HCT116 (cell line): ENCODE measurements around the gene KRT83. TPM values are rescaled to one million over a fixed set of nuclear protein-coding genes. Genes with fewer than 3 reads are reported as not detected.

Experiments used
- ATAC-seq: fragments of 200-7000 bp; cut with Tn5 transposase; 2 replicates; pipeline ENCODE4 v1.9.1; 2020; ENCODE audit warnings: mild to moderate bottlenecking, moderate library complexity
- BruUV-seq: library from RNA; stranded (reverse); fragments of 400-500 nt; replicated peaks from 2 replicates; lab custom pipeline; 2021; lab: Mats Ljungman, UMichigan
- CTCF ChIA-PET: fragments of 300-600 bp; sonication (Branson Sonifier 250); formaldehyde crosslinking; loops from one replicate; lab custom pipeline; 2021; ENCODE audit warnings: antibody characterized with exemption; lab: Charles Lee
- POLR2A ChIA-PET: fragments of 300-600, 350-600 bp; sonication (Branson Sonifier 250); formaldehyde crosslinking; loops from one replicate; lab custom pipeline; 2021; ENCODE audit warnings: antibody characterized with exemption; lab: Charles Lee
- RAD21 ChIA-PET, 2 experiments: fragments of 300-600 bp; sonication (Branson Sonifier 250); formaldehyde crosslinking; loops; one replicate each; lab custom pipeline; 2023; ENCODE audit warnings: low total read pairs in 2 of 2; ENCODE audit not compliant: uncharacterized antibody in 2 of 2, unreplicated experiment in 2 of 2, low non-redundant PET in 1 of 2; lab: Charles Lee
- DNase-seq: peaks from one replicate; pipeline ENCODE4 v3.0.0-alpha.2; 2010; ENCODE audit warnings: low read depth, low spot score
- H2AFZ ChIP-seq: fragments of 200-600 bp; shearing (Covaris generic), sonication (generic); 2 replicates; pipeline ENCODE4 v1.6.1; 2017; ENCODE audit warnings: low read depth, mixed run types, mixed read lengths, antibody characterized with exemption, low read length; ENCODE audit not compliant: poor library complexity, severe bottlenecking
- H3K27ac ChIP-seq: 2 replicates; pipeline ENCODE4 v1.5.1; 2012; ENCODE audit warnings: low read depth, low read length
- H3K27me3 ChIP-seq: fragments of 200-600 bp; sonication (generic); 2 replicates; pipeline ENCODE4 v1.6.1; 2016; ENCODE audit warnings: mixed run types, low read length, mixed read lengths; ENCODE audit not compliant: insufficient read depth
- H3K36me3 ChIP-seq, 2 experiments: fragments of 200-500 bp in 1 of 2; fragments of 200-600 bp in 1 of 2; sonication (Bioruptor generic) in 1 of 2; sonication (generic) in 1 of 2; 2 replicates each; pipeline versions ENCODE4 v1.5.1 to v1.6.1; 2014 to 2016; ENCODE audit warnings: low read length in 2 of 2, inconsistent platforms in 1 of 2, mixed read lengths in 1 of 2, mixed run types in 1 of 2; ENCODE audit not compliant: insufficient read depth in 2 of 2, control insufficient read depth in 1 of 2
- H3K4me1 ChIP-seq, 2 experiments: fragments of 200-600 bp in 1 of 2; sonication (generic) in 1 of 2; 2 replicates each; pipeline versions ENCODE4 v1.5.1 to v1.6.1; 2012 to 2017; ENCODE audit warnings: low read length in 2 of 2, inconsistent platforms in 1 of 2, mild to moderate bottlenecking in 1 of 2, mixed read lengths in 1 of 2, mixed run types in 1 of 2, moderate library complexity in 1 of 2; ENCODE audit not compliant: insufficient read depth in 2 of 2, control insufficient read depth in 1 of 2
- H3K4me2 ChIP-seq: fragments of 200-600 bp; sonication (generic); 2 replicates; pipeline ENCODE4 v1.6.1; 2017; ENCODE audit warnings: mixed run types, low read length, mixed read lengths
- H3K4me3 ChIP-seq, 2 experiments: fragments of 200-600 bp in 1 of 2; sonication (generic) in 1 of 2; replicated peaks in 1 of 2; 2 replicates each; pipeline ENCODE4 v1.5.1; 2011 to 2016; ENCODE audit warnings: low read length in 2 of 2, control low read depth in 1 of 2, low read depth in 1 of 2, mild to moderate bottlenecking in 1 of 2, mixed read lengths in 1 of 2, mixed run types in 1 of 2
- H3K79me2 ChIP-seq: fragments of 200-600 bp; sonication (generic); 2 replicates; pipeline ENCODE4 v1.6.1; 2017; ENCODE audit warnings: mild to moderate bottlenecking, mixed run types, low read length, moderate library complexity, mixed read lengths; ENCODE audit not compliant: insufficient read depth
- H3K9ac ChIP-seq: fragments of 200-600 bp; sonication (generic); 2 replicates; pipeline ENCODE4 v1.6.1; 2016; ENCODE audit warnings: low read length, mixed read lengths
- H3K9me2 ChIP-seq: fragments of 200-600 bp; sonication (generic), shearing (Covaris generic); 2 replicates; pipeline ENCODE4 v1.6.1; 2017; ENCODE audit warnings: mixed run types, mild to moderate bottlenecking, moderate library complexity; ENCODE audit not compliant: insufficient read depth
- H3K9me3 ChIP-seq, 2 experiments: fragments of 200-500 bp in 1 of 2; fragments of 200-600 bp in 1 of 2; sonication (Bioruptor generic) in 1 of 2; sonication (generic) in 1 of 2; 2 replicates each; pipeline ENCODE4 v1.6.1; 2014 to 2017; ENCODE audit warnings: low read length in 2 of 2, mixed read lengths in 2 of 2, inconsistent platforms in 1 of 2, low read depth in 1 of 2, mild to moderate bottlenecking in 1 of 2, mixed run types in 1 of 2, moderate library complexity in 1 of 2; ENCODE audit not compliant: control insufficient read depth in 1 of 2, insufficient read depth in 1 of 2
- H4K20me1 ChIP-seq: fragments of 200-600 bp; sonication (generic), shearing (Covaris generic); 2 replicates; pipeline ENCODE4 v1.6.1; 2017; ENCODE audit warnings: mixed run types, mild to moderate bottlenecking, moderate library complexity; ENCODE audit not compliant: insufficient read depth
- EGR1 ChIP-seq: IDR thresholded peaks from 2 replicates; pipeline ENCODE4 v1.6.1; 2012; ENCODE audit warnings: low read depth
- EZH2 ChIP-seq: fragments of 200-600 bp; sonication (generic); IDR thresholded peaks from 2 replicates; pipeline ENCODE4 v1.6.1; 2017; ENCODE audit warnings: antibody characterized with exemption, mixed run types
- EZH2phosphoT487 ChIP-seq: fragments of 200-600 bp; IDR thresholded peaks from 2 replicates; pipeline ENCODE4 v1.6.1; 2018; ENCODE audit warnings: antibody characterized with exemption, borderline replicate concordance
- FOSL1 ChIP-seq: IDR thresholded peaks from 2 replicates; pipeline ENCODE4 v1.6.1; 2012; ENCODE audit warnings: low read depth
- JUND ChIP-seq: IDR thresholded peaks from 2 replicates; pipeline ENCODE4 v1.6.1; 2012
- POLR2A ChIP-seq: IDR thresholded peaks from 2 replicates; pipeline ENCODE4 v1.7.0; 2011; ENCODE audit warnings: borderline replicate concordance; ENCODE audit not compliant: insufficient read depth, insufficient read length; ENCODE audit errors: extremely low read depth
- ZNF274 ChIP-seq: fragments of 200-500 bp; sonication (Bioruptor generic); IDR thresholded peaks from 2 replicates; pipeline ENCODE4 v1.6.1; 2014; ENCODE audit warnings: mild to moderate bottlenecking, low read depth, low read length, inconsistent platforms
- intact Hi-C: fragments of 100-400 bp; cut with micrococcal nuclease; formaldehyde crosslinking; loops from 2 replicates; pipeline ENCODE4 v1.10.0; 2022
- total RNA-seq: library from RNA; stranded (reverse); gene quantifications from one replicate; pipeline ENCODE4 v1.2.1, GENCODE V29; 2021; ENCODE audit not compliant: unreplicated experiment

The KRT83 gene
- total RNA-seq, 1 experiment from 2014 or later = not detected

DNA sequence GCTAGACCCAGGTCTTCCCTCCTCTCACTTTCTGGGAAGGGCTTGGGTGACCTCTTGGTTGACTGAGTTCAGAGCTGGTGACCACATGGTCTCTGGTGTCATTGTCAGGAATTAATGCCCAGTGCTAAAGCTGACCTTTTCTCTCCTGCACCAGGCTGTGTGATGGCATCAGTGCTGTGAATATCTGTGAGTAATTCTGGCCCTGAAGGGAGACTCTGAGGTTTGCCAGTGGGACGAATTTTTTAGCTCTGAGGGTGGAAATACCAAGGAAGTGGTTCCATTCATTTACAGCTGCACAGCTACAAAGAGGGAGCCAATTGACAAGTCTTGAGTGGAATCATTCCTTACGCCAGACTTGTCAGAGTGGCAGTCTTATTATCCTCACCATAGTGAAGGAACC, 53.0 kb downstream of the KRT83 start:
- TF ChIP-seq FOSL1 (no peak), EGR1 (no peak), EZH2phosphoT487 (no peak), POLR2A (no peak), JUND (no peak), ZNF274 (no peak)
- H3K4me1 ChIP-seq = no peaks in the 10 kb centered on the region
- H3K27ac ChIP-seq = no peak overlapping the region
- intact Hi-C loops = no loop called here
- no peak overlapping the region for H3K9ac ChIP-seq
- no peak overlapping the region for H2AFZ ChIP-seq
- no peaks in the 10 kb centered on the region for H3K9me2 ChIP-seq
- no peaks in the 10 kb centered on the region for H3K9me3 ChIP-seq
- no peaks in the 10 kb centered on the region for H3K27me3 ChIP-seq
- no peaks in the 10 kb centered on the region for H3K79me2 ChIP-seq
- DNase-seq (no peak), ATAC-seq (no peak)
- CTCF ChIA-PET = interaction anchor here (0.6 kb wide), 1 partner anchor 15 kb away, joined by 3 read pairs; no protein-coding TSS in a partner anchor
- no TSS peak for BruUV-seq
- H4K20me1 ChIP-seq = no peaks in the 10 kb centered on the region
- POLR2A ChIA-PET = no interaction called here
- RAD21 ChIA-PET = no interaction called here
- H3K4me3 ChIP-seq = no peak overlapping the region
- no peak overlapping the region for H3K4me2 ChIP-seq
- no peaks in the 10 kb centered on the region for H3K36me3 ChIP-seq

DNA sequence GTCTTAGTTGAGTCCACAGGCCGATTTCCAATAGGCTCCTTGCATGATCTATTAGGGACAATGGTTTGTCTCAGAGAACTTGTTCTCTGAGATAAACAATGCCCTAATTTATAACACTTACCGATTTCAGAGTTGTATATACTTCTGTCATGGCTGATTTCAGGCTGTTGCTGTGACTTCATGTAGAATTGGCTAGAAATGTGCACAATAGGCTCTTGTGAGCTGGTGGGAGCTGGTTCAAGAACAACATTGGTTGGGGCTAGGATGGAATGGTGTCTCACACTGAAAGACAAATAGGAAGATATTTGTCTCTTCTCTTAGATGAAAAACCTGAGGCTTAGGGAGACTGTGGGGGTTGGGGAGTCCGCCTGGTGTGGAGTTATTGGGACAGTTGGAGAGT, 53.5 kb downstream of the KRT83 start:
- no TSS peak for BruUV-seq
- Histone ChIP-seq H3K27me3 (no peaks in the 10 kb centered on the region), H3K4me1 (no peaks in the 10 kb centered on the region), H4K20me1 (no peaks in the 10 kb centered on the region), H3K79me2 (no peaks in the 10 kb centered on the region), H3K36me3 (no peaks in the 10 kb centered on the region), H3K27ac (no peak overlapping the region), H2AFZ (no peak overlapping the region), H3K9me3 (no peaks in the 10 kb centered on the region), H3K9ac (no peak overlapping the region), H3K9me2 (no peaks in the 10 kb centered on the region), H3K4me3 (no peak overlapping the region), H3K4me2 (no peak overlapping the region)
- ChIA-PET CTCF (interaction anchor here (0.6 kb wide), 1 partner anchor 15 kb away, joined by 3 read pairs; no protein-coding TSS in a partner anchor), RAD21 (no interaction called here), POLR2A (no interaction called here)
- ATAC-seq (no peak), DNase-seq (no peak)
- no peak for TF ChIP-seq EGR1
- TF ChIP-seq ZNF274 = no peak
- no peak for TF ChIP-seq EZH2
- TF ChIP-seq POLR2A = no peak
- intact Hi-C loops = no loop called here
